ENCODE results near the gene ACBD3.

Gene ACBD3

DNA sequence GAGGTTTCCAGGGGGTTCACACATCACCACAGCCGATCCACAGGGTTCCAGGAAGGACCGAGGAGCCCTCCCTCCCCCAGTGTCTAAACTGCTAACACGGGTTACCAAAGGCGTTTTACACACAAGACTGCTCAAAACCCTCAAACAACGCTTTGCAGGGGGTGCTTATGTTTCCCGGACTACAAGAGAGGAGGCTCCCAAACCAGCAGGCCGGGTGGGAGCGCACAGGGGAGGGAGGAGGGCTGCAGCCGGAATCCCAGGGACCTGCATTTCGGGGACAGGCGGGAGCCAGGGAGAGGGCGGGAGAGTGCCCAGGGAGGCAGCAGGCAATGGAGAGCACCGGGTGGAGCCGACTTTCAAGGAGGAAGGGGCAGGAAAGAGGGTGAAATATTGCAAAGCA, 50.8 kb downstream of the ACBD3 start:
- 38% methylated on average over 14 of the region's 14 CpGs for WGBS, 2 experiments
- Histone ChIP-seq H3K9me3 (ENCODE audit: control insufficient read depth, low read length) (no peaks in the 10 kb centered on the region), H3K4me1 (ENCODE audit: control insufficient read depth, insufficient read depth, low read length) (peaks cover 13% of the 10 kb centered on the region), H3K27me3 (ENCODE audit: control insufficient read depth, insufficient read depth, low read length, poor library complexity, severe bottlenecking) (no peaks in the 10 kb centered on the region), H3K36me3 (ENCODE audit: control insufficient read depth, insufficient read depth, low read length) (no peaks in the 10 kb centered on the region), H3K4me3 (ENCODE audit: insufficient read depth, low read depth, low read length) (no peak overlapping the region), H3K27ac (ENCODE audit: insufficient read depth, low read depth, low read length, poor library complexity, severe bottlenecking) (no peak overlapping the region)

- WGBS, 2 experiments: 84 to 88% methylated on average over 21 of the region's 21 CpGs
- Histone ChIP-seq H3K4me3 (ENCODE audit: insufficient read depth, low read depth, low read length) (no peak overlapping the region), H3K9me3 (ENCODE audit: control insufficient read depth, low read length) (no peaks in the 10 kb centered on the region), H3K27ac (ENCODE audit: insufficient read depth, low read depth, low read length, poor library complexity, severe bottlenecking) (no peak overlapping the region), H3K27me3 (ENCODE audit: control insufficient read depth, insufficient read depth, low read length, poor library complexity, severe bottlenecking) (no peaks in the 10 kb centered on the region), H3K4me1 (ENCODE audit: control insufficient read depth, insufficient read depth, low read length) (peaks cover 13% of the 10 kb centered on the region), H3K36me3 (ENCODE audit: control insufficient read depth, insufficient read depth, low read length) (no peaks in the 10 kb centered on the region)
These were observed 51.4 kb downstream of the ACBD3 start for GRCh38 chr1:226135059-226135651.

GRCh38 chr1:226134170-226135058, 52.1 kb downstream of the ACBD3 start:
- 85 to 86% methylated on average over 16 of the region's 16 CpGs for WGBS, 2 experiments
- H3K9me3 ChIP-seq (ENCODE audit: control insufficient read depth, low read length): no peaks in the 10 kb centered on the region
- H3K4me3 ChIP-seq (ENCODE audit: insufficient read depth, low read depth, low read length): no peak overlapping the region
- no peaks in the 10 kb centered on the region for H3K27me3 ChIP-seq (ENCODE audit: control insufficient read depth, insufficient read depth, low read length, poor library complexity, severe bottlenecking)
- H3K36me3 ChIP-seq (ENCODE audit: control insufficient read depth, insufficient read depth, low read length): no peaks in the 10 kb centered on the region
- H3K27ac ChIP-seq (ENCODE audit: insufficient read depth, low read depth, low read length, poor library complexity, severe bottlenecking): no peak overlapping the region
- H3K4me1 ChIP-seq (ENCODE audit: control insufficient read depth, insufficient read depth, low read length): peaks cover 13% of the 10 kb centered on the region

GRCh38 chr1:226133504-226134123, 52.9 kb downstream of the ACBD3 start:
- Histone ChIP-seq H3K9me3 (ENCODE audit: control insufficient read depth, low read length) (no peaks in the 10 kb centered on the region), H3K27me3 (ENCODE audit: control insufficient read depth, insufficient read depth, low read length, poor library complexity, severe bottlenecking) (no peaks in the 10 kb centered on the region), H3K4me3 (ENCODE audit: insufficient read depth, low read depth, low read length) (no peak overlapping the region), H3K4me1 (ENCODE audit: control insufficient read depth, insufficient read depth, low read length) (peaks cover 16% of the 10 kb centered on the region), H3K36me3 (ENCODE audit: control insufficient read depth, insufficient read depth, low read length) (no peaks in the 10 kb centered on the region), H3K27ac (ENCODE audit: insufficient read depth, low read depth, low read length, poor library complexity, severe bottlenecking) (no peak overlapping the region)
- WGBS, 2 experiments: 87 to 92% methylated on average over 6 of the region's 6 CpGs

- Histone ChIP-seq H3K27ac (ENCODE audit: insufficient read depth, low read depth, low read length, poor library complexity, severe bottlenecking) (no peak overlapping the region), H3K9me3 (ENCODE audit: control insufficient read depth, low read length) (no peaks in the 10 kb centered on the region)
These were observed 53.6 kb downstream of the ACBD3 start for GRCh38 chr1:226132728-226133503.

GRCh38 chr1:226131639-226132038, 54.9 kb downstream of the ACBD3 start:
- no peak overlapping the region for H3K27ac ChIP-seq (ENCODE audit: insufficient read depth, low read depth, low read length, poor library complexity, severe bottlenecking)
- 94% methylated on average over 5 of the region's 5 CpGs for WGBS, 2 experiments

More at GRCh38 chr1:226132728-226133503, 53.6 kb downstream of the ACBD3 start:
- H3K27me3 ChIP-seq (ENCODE audit: control insufficient read depth, insufficient read depth, low read length, poor library complexity, severe bottlenecking): no peaks in the 10 kb centered on the region
- H3K4me1 ChIP-seq (ENCODE audit: control insufficient read depth, insufficient read depth, low read length): peaks cover 22% of the 10 kb centered on the region
- 85 to 91% methylated on average over 17 of the region's 17 CpGs for WGBS, 2 experiments
- H3K4me3 ChIP-seq (ENCODE audit: insufficient read depth, low read depth, low read length): no peak overlapping the region
- H3K36me3 ChIP-seq (ENCODE audit: control insufficient read depth, insufficient read depth, low read length): no peaks in the 10 kb centered on the region

DNA sequence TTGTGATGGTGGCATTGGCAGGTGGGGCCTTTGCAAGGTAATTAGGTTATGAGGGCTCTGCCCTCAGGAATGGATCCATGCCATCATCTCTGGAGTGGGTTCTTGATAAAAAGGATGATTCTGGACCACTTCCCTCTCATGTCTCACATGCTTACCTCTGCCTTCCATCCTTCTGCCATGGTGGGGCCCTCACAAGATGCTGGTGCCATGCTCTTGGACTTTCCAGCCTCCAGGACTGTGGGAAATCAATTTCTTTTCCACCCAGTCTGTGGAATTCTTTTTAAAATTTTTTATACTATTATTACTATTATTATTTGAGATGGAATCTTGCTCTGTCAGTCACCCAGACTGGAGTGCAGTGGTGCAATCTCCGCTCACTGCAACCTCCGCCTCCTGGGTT, 57.3 kb downstream of the ACBD3 start:
- H3K27me3 ChIP-seq (ENCODE audit: control insufficient read depth, insufficient read depth, low read length, poor library complexity, severe bottlenecking): no peaks in the 10 kb centered on the region
- H3K9me3 ChIP-seq (ENCODE audit: control insufficient read depth, low read length): no peaks in the 10 kb centered on the region
- H3K27ac ChIP-seq (ENCODE audit: insufficient read depth, low read depth, low read length, poor library complexity, severe bottlenecking): no peak overlapping the region
- H3K4me1 ChIP-seq (ENCODE audit: control insufficient read depth, insufficient read depth, low read length): peaks cover 17% of the 10 kb centered on the region
- H3K36me3 ChIP-seq (ENCODE audit: control insufficient read depth, insufficient read depth, low read length): no peaks in the 10 kb centered on the region
- 97 to 98% methylated on average over 2 of the region's 2 CpGs for WGBS, 2 experiments
- no peak overlapping the region for H3K4me3 ChIP-seq (ENCODE audit: insufficient read depth, low read depth, low read length)

More at GRCh38 chr1:226131639-226132038, 54.9 kb downstream of the ACBD3 start:
- no peaks in the 10 kb centered on the region for H3K27me3 ChIP-seq (ENCODE audit: control insufficient read depth, insufficient read depth, low read length, poor library complexity, severe bottlenecking)
- peaks cover 30% of the 10 kb centered on the region for H3K4me1 ChIP-seq (ENCODE audit: control insufficient read depth, insufficient read depth, low read length)
- H3K36me3 ChIP-seq (ENCODE audit: control insufficient read depth, insufficient read depth, low read length): no peaks in the 10 kb centered on the region
- H3K4me3 ChIP-seq (ENCODE audit: insufficient read depth, low read depth, low read length): no peak overlapping the region
- no peaks in the 10 kb centered on the region for H3K9me3 ChIP-seq (ENCODE audit: control insufficient read depth, low read length)

DNA sequence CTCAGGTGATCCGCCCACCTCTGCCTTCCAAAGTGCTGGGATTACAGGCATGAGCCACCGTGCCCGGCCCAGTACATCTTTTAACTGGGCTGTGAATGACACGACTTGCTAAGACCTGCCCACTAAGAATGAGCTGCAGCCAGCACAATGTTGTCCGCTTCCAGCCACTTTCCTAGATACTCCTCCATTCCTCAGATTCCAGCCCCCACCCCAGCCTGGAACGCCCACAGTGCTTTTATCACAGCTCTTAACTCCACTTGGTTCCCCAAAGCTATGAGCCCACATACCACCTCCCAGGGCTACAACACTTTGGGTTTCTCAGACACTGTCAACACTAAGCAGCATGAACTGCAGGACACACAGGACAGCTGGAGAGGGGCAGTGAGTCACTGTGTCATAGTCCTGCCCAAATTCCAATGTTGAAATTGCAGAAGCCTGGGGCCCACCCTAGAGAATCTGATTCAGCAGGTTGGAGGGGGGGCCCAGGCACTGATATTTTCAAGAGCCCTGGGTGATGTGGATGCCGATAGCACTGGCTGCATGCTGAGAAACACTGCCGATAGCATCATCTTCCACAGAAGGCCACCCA, 58.0 kb downstream of the ACBD3 start:
- Histone ChIP-seq H3K4me1 (ENCODE audit: control insufficient read depth, insufficient read depth, low read length) (peaks cover 22% of the 10 kb centered on the region), H3K27me3 (ENCODE audit: control insufficient read depth, insufficient read depth, low read length, poor library complexity, severe bottlenecking) (no peaks in the 10 kb centered on the region), H3K4me3 (ENCODE audit: insufficient read depth, low read depth, low read length) (no peak overlapping the region), H3K27ac (ENCODE audit: insufficient read depth, low read depth, low read length, poor library complexity, severe bottlenecking) (no peak overlapping the region), H3K36me3 (ENCODE audit: control insufficient read depth, insufficient read depth, low read length) (no peaks in the 10 kb centered on the region), H3K9me3 (ENCODE audit: control insufficient read depth, low read length) (no peaks in the 10 kb centered on the region)
- WGBS, 2 experiments: 83% methylated on average over 8 of the region's 8 CpGs

DNA sequence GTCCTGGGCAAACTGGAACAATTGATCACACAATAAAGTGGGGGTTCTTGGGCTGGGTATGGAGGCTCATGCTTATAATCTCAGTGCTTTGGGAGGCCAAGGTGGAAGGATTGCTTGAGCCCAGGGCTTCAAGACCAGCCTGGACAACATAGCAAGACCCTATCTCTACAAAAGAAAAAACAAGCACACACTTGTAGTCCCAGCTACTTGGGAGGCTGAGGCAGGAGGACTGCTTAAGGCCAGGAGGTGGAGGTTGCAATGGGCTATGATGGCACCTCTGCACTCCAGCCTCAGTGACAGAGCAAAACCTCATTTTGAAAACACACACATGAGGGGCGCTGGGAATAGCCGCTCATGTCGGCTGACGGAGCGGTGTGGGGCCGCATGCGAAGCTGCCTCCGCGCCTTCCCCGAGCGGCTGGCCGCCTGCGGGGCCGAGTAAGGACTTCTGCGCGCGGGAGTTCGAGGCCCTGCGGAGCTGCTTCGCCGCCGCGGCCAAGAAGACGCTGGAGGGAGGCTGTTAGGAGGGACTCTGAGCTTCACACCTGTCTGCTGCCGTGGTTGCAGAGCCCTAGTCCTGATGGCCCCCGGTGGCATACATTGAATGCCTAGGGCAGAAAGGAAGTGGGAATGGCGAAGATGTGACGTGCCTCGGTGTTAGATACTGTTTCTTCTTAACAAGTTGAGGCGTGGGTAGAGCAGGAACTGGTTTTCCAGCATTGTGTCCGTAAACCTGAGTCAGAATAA, 59.5 kb downstream of the ACBD3 start:
- Histone ChIP-seq H3K9me3 (ENCODE audit: control insufficient read depth, low read length) (no peaks in the 10 kb centered on the region), H3K4me1 (ENCODE audit: control insufficient read depth, insufficient read depth, low read length) (peaks cover 27% of the 10 kb centered on the region), H3K27ac (ENCODE audit: insufficient read depth, low read depth, low read length, poor library complexity, severe bottlenecking) (no peak overlapping the region), H3K4me3 (ENCODE audit: insufficient read depth, low read depth, low read length) (no peak overlapping the region), H3K27me3 (ENCODE audit: control insufficient read depth, insufficient read depth, low read length, poor library complexity, severe bottlenecking) (no peaks in the 10 kb centered on the region), H3K36me3 (ENCODE audit: control insufficient read depth, insufficient read depth, low read length) (no peaks in the 10 kb centered on the region)
- WGBS, 2 experiments: 89 to 90% methylated on average over 31 of the region's 31 CpGs

Data from ectodermal cell (in vitro differentiated cells).